Skeletal muscle tissue (tissue), 4 donors: ENCODE results near the gene CTSL. TPM values are rescaled to one million over a fixed set of nuclear protein-coding genes. Genes with fewer than 3 reads are reported as not detected.

Source experiments
- H3K27ac ChIP-seq: one replicate; pipeline ENCODE4 v1.7.0; 2013; ENCODE audit warnings: mild to moderate bottlenecking, low read depth, low read length, inconsistent platforms
- H3K27me3 ChIP-seq, 3 donors: one replicate each; pipeline ENCODE4 v1.7.0; 2013; ENCODE audit warnings: low read length in 3 of 3; ENCODE audit not compliant: control insufficient read depth in 3 of 3, insufficient read depth in 3 of 3
- H3K36me3 ChIP-seq, 3 donors: one replicate each; pipeline ENCODE4 v1.7.0; 2013; ENCODE audit warnings: low read length in 3 of 3; ENCODE audit not compliant: control insufficient read depth in 3 of 3, insufficient read depth in 3 of 3
- H3K4me1 ChIP-seq, 3 donors: one replicate each; pipeline ENCODE4 v1.7.0; 2013; ENCODE audit warnings: low read length in 3 of 3, mild to moderate bottlenecking in 3 of 3; ENCODE audit not compliant: control insufficient read depth in 3 of 3, insufficient read depth in 3 of 3
- H3K4me3 ChIP-seq, 3 donors: one replicate each; pipeline ENCODE4 v1.7.0; 2013; ENCODE audit warnings: low read length in 3 of 3
- H3K9ac ChIP-seq, 3 donors: one replicate each; pipeline ENCODE4 v1.7.0; 2013; ENCODE audit warnings: low read length in 3 of 3, mild to moderate bottlenecking in 3 of 3, moderate library complexity in 2 of 3, low read depth in 1 of 3
- H3K9me3 ChIP-seq, 3 donors: one replicate each; pipeline ENCODE4 v1.7.0; 2013; ENCODE audit warnings: low read length in 3 of 3; ENCODE audit not compliant: control insufficient read depth in 3 of 3
- total RNA-seq: library from RNA; depleted of rRNA; stranded (reverse); fragments of >200 nt; gene quantifications from one replicate; pipeline ENCODE4 v1.2.3, GENCODE V29; 2014
- donor health status: Osteomylitis.

The CTSL gene
- total RNA-seq, 1 donor from 2014 or later: 45.9 TPM

- H3K4me1 ChIP-seq: peaks cover 3 to 6% (median 4%) of the 10 kb centered on the region in 3 donors
- H3K4me3 ChIP-seq: no peak overlapping the region
- no peak overlapping the region for H3K27ac ChIP-seq
- H3K27me3 ChIP-seq: no peaks in the 10 kb centered on the region
- no peaks in the 10 kb centered on the region for H3K9me3 ChIP-seq
- H3K36me3 ChIP-seq: no peaks in the 10 kb centered on the region
- H3K9ac ChIP-seq: no peak overlapping the region
Observed at GRCh38 chr9:87718231-87718630, 7.7 kb upstream of the CTSL start.

GRCh38 chr9:87718852-87719612 lies 6.9 kb upstream of the CTSL start:
- no peaks in the 10 kb centered on the region for H3K36me3 ChIP-seq
- no peak overlapping the region for H3K27ac ChIP-seq
- peaks cover 0 to 3% (median 2%) of the 10 kb centered on the region in 3 donors for H3K4me1 ChIP-seq
- H3K4me3 ChIP-seq: no peak overlapping the region
- no peaks in the 10 kb centered on the region for H3K9me3 ChIP-seq
- H3K27me3 ChIP-seq: no peaks in the 10 kb centered on the region
- H3K9ac ChIP-seq: no peak overlapping the region

GRCh38 chr9:87720173-87720572 lies 5.7 kb upstream of the CTSL start:
- no peaks in the 10 kb centered on the region for H3K4me1 ChIP-seq
- no peak overlapping the region for H3K27ac ChIP-seq
- no peaks in the 10 kb centered on the region for H3K27me3 ChIP-seq
- H3K9ac ChIP-seq: no peak overlapping the region
- H3K9me3 ChIP-seq: no peaks in the 10 kb centered on the region
- no peaks in the 10 kb centered on the region for H3K36me3 ChIP-seq
- no peak overlapping the region for H3K4me3 ChIP-seq

- H3K4me1 ChIP-seq: peaks cover 9 to 18% (median 11%) of the 10 kb centered on the region in 3 donors
- H3K9me3 ChIP-seq: no peaks in the 10 kb centered on the region
- no peak overlapping the region for H3K9ac ChIP-seq
- H3K27me3 ChIP-seq: no peaks in the 10 kb centered on the region
- H3K36me3 ChIP-seq: peaks cover 1 to 2% (median 2%) of the 10 kb centered on the region in 3 donors
- H3K4me3 ChIP-seq: no peak overlapping the region
- peak overlapping the region; percentile 36 for H3K27ac ChIP-seq
Observed at GRCh38 chr9:87722393-87723088, 3.4 kb upstream of the CTSL start.

GRCh38 chr9:87725356-87725899 lies 491 bp upstream of the CTSL start:
- Histone ChIP-seq H3K9me3 (no peaks in the 10 kb centered on the region), H3K27me3 (no peaks in the 10 kb centered on the region), H3K4me3 (peak overlapping the region; percentile 65 to 97 (median 93)), H3K9ac (peak overlapping the region; percentile 97 to 98 (median 97)), H3K27ac (peak overlapping the region; percentile 94), H3K36me3 (peaks cover 22 to 28% (median 26%) of the 10 kb centered on the region in 3 donors), H3K4me1 (peaks cover 11 to 32% (median 12%) of the 10 kb centered on the region in 3 donors)

- H3K27ac ChIP-seq: no peak overlapping the region
- no peaks in the 10 kb centered on the region for H3K9me3 ChIP-seq
- H3K36me3 ChIP-seq: peaks cover 31 to 42% (median 33%) of the 10 kb centered on the region in 3 donors
- H3K4me1 ChIP-seq: peaks cover 11 to 32% (median 12%) of the 10 kb centered on the region in 3 donors
- H3K27me3 ChIP-seq: no peaks in the 10 kb centered on the region
- H3K9ac ChIP-seq: no peak overlapping the region
- no peak overlapping the region for H3K4me3 ChIP-seq
Observed at GRCh38 chr9:87729246-87729645, 3.3 kb downstream of the CTSL start.

GRCh38 chr9:87731321-87731720 lies 5.4 kb downstream of the CTSL start:
- Histone ChIP-seq H3K27ac (no peak overlapping the region), H3K9ac (no peak overlapping the region), H3K4me3 (no peak overlapping the region), H3K27me3 (no peaks in the 10 kb centered on the region), H3K4me1 (peaks cover 8 to 22% (median 11%) of the 10 kb centered on the region in 3 donors), H3K9me3 (no peaks in the 10 kb centered on the region), H3K36me3 (peaks cover 31 to 42% (median 33%) of the 10 kb centered on the region in 3 donors)

- Histone ChIP-seq H3K27me3 (no peaks in the 10 kb centered on the region), H3K27ac (no peak overlapping the region), H3K4me1 (peaks cover 3 to 15% (median 4%) of the 10 kb centered on the region in 3 donors), H3K36me3 (peaks cover 31 to 42% (median 33%) of the 10 kb centered on the region in 3 donors), H3K9ac (no peak overlapping the region), H3K4me3 (no peak overlapping the region), H3K9me3 (no peaks in the 10 kb centered on the region)
Observed at GRCh38 chr9:87732344-87732743, 6.4 kb downstream of the CTSL start.

- Histone ChIP-seq H3K27me3 (no peaks in the 10 kb centered on the region), H3K4me1 (peaks cover 0 to 11% (median 0%) of the 10 kb centered on the region in 3 donors), H3K9me3 (no peaks in the 10 kb centered on the region), H3K4me3 (no peak overlapping the region), H3K27ac (no peak overlapping the region), H3K36me3 (peaks cover 28 to 38% (median 29%) of the 10 kb centered on the region in 3 donors), H3K9ac (no peak overlapping the region)
Observed at GRCh38 chr9:87732756-87733155, 6.8 kb downstream of the CTSL start.
